Measurements from ENCODE around the gene FANCI.

Gene FANCI

DNA sequence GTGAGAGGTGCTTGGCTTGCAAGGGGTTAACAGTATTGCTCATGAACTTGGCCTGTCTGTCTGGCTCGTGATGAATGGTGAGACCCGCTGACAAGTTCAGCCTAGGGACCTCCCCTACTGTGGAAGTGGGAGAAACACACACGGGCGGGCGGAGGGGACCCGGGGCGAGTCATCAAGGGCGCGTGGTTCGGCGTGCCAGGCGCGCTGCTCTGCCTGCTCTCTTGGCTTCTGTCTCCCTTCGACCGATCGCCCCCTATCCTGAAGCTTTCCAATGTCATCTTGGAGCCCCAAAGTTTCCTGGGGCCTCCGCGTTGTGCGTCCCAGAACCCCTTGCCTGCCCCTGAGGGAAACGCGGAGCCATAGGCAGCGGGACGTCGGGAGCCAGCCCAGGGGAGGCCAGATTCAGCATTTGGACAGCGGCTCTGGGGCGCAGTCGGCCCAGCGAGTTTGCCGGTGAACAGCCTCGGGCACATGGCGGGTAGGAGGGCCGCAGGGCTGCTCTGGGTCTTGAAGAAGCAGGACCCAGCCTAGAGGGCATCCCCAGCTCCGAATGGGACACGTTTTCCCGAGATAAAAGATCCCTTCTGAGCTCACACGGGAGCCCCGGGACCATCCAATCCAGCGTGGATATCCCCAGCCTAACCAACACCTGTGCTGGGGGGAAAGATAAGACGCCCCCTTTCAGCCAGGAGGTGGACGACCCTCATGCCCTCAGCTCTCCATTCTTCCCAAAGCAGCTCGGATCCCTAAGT is 117.8 kb downstream of the FANCI start:
- DNase-seq (ENCODE audit: low read depth): peak; percentile 46

DNA sequence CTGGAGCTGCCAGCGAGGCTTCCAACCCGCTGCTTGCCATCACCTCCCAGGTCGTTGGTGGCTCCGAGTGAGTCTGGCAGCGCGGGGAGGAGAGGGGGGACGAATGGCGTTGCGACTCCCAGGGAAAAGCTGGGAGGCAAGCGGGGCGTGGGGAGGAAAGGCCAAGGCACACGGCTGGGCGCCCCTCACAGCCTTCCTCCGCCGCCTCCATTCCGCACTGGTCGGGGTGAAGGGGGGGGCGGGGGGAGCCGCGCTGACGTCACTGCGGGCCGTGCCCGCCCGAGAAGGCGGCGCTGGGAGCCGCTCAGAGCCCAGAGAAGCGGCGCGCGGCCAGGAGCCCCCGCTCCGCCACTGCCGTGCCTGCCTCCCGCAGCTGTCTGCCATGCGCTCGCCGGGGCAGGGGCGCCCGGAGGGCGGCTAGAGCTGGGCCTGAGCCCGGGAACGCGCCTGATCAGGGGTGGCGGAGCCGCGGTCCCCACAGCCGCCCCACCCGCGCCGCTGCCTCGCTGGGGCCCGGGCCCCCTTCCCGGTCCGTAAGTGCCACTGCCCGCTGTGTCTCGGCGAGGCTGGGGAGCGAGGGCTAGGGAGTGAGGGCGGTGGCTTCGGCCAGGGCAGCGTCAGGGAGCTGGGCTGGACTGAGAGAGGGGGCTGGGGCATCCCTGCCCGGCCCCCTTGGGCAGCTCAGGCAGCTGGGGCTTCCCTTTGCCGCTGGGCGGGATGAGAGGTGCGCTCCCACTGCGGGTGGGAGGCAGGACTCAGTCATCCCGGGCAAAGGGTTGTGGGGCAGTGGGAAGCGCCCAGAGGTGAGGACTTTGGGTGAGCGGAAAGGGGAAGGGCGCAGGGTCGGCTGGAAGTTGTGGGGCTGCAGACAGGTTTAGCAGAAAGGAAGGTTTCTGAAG is 118.7 kb downstream of the FANCI start:
- DNase-seq (ENCODE audit: low read depth): no peak

- DNase-seq (ENCODE audit: low read depth): no peak
These were observed 119.4 kb downstream of the FANCI start for GRCh38 chr15:89363133-89363532.

GRCh38 chr15:89363770-89364169 is 120.0 kb downstream of the FANCI start:
- no peak for DNase-seq (ENCODE audit: low read depth)

DNA sequence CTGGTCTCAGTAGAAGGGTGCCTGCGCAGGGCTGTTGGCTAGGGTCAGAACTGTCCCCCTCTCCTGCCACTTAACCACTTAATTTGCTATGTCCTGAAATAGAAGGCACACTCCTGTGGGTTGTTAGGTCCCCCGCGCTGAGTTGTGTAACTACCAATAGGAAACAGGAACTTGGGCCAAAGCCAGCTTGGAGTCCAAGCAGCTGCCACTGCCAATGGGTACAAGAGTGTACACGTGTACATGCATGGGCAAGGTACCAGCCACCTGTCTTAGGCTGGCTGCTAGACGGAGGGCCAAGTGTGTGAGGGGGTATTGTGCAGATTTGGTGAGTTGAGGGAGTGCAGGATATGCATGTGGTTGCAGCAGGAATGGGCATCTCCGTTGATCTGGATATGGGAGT is 120.6 kb downstream of the FANCI start:
- DNase-seq (ENCODE audit: low read depth): no peak

GRCh38 chr15:89364741-89365450 is 121.1 kb downstream of the FANCI start:
- no peak for DNase-seq (ENCODE audit: low read depth)

DNA sequence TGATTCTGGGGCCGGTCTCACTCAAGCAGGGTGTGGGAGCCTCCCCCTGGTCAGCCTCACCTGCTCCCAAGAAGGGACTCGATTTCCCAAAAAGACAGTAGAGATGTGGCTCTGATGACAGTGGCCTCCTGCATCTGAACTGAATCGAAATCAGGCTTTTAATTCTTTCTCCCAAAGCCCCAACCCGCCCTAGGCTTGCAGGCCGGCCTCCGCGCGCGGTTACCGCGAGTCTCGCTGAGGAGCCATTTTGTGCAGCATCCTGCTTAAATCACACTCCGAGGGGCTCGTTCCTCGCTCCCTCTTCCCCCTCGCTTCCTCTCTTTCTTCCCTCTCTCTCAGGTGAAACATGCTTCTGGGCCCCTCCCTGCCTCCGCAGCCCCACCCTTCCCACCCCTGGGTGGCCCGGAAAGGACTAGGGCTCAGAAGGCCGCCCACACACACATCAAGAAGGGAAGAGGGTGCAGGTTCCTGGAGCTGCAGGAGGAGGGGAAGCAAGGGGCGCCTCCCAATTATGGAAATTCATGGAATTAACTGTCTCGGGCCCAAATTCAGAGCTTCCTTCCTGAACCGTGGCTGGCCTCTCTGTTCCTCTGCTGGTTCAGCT is 121.8 kb downstream of the FANCI start:
- DNase-seq (ENCODE audit: low read depth): no peak
